Mucosa of stomach (tissue), 1 donor: ENCODE results near the gene DCN.

Experiments
- H3K27me3 ChIP-seq: one replicate; pipeline ENCODE4 v1.7.0; 2013; ENCODE audit warnings: mild to moderate bottlenecking, low read length; ENCODE audit not compliant: control insufficient read depth, insufficient read depth
- H3K36me3 ChIP-seq: one replicate; pipeline ENCODE4 v1.7.0; 2013; ENCODE audit warnings: low read length; ENCODE audit not compliant: control insufficient read depth, insufficient read depth
- H3K4me1 ChIP-seq: one replicate; pipeline ENCODE4 v1.7.0; 2013; ENCODE audit warnings: mild to moderate bottlenecking, low read length; ENCODE audit not compliant: control insufficient read depth, insufficient read depth
- H3K4me3 ChIP-seq: one replicate; pipeline ENCODE4 v1.7.0; 2013; ENCODE audit warnings: low read length
- H3K9ac ChIP-seq: one replicate; pipeline ENCODE4 v1.7.0; 2013; ENCODE audit warnings: mild to moderate bottlenecking, low read length, moderate library complexity
- H3K9me3 ChIP-seq: one replicate; pipeline ENCODE4 v1.7.0; 2013; ENCODE audit warnings: mild to moderate bottlenecking, low read length, moderate library complexity; ENCODE audit not compliant: control insufficient read depth
- donor health status: Pancreatic carcinoma.

DCN gene

GRCh38 chr12:91183551-91183950 lies 934 bp upstream of the DCN start:
- H3K27me3 ChIP-seq, result no peaks in the 10 kb centered on the region
- H3K9ac ChIP-seq, result no peak overlapping the region
- no peaks in the 10 kb centered on the region for H3K36me3 ChIP-seq
- no peaks in the 10 kb centered on the region for H3K4me1 ChIP-seq
- H3K4me3 ChIP-seq, result no peak overlapping the region
- no peaks in the 10 kb centered on the region for H3K9me3 ChIP-seq

- peak overlapping the region; percentile 14 for H3K9ac ChIP-seq
- no peaks in the 10 kb centered on the region for H3K27me3 ChIP-seq
- H3K9me3 ChIP-seq, result no peaks in the 10 kb centered on the region
- H3K36me3 ChIP-seq, result no peaks in the 10 kb centered on the region
- H3K4me1 ChIP-seq, result no peaks in the 10 kb centered on the region
- no peak overlapping the region for H3K4me3 ChIP-seq
These were observed 1.8 kb downstream of the DCN start for GRCh38 chr12:91180582-91181395.

- Histone ChIP-seq H3K4me1 (no peaks in the 10 kb centered on the region), H3K9me3 (no peaks in the 10 kb centered on the region), H3K36me3 (no peaks in the 10 kb centered on the region), H3K9ac (peak overlapping the region; percentile 14), H3K4me3 (no peak overlapping the region), H3K27me3 (no peaks in the 10 kb centered on the region)
These were observed 2.6 kb downstream of the DCN start for GRCh38 chr12:91179966-91180561.

GRCh38 chr12:91179315-91179714 lies 3.3 kb downstream of the DCN start:
- no peak overlapping the region for H3K4me3 ChIP-seq
- H3K36me3 ChIP-seq, result no peaks in the 10 kb centered on the region
- peak overlapping the region; percentile 16 for H3K9ac ChIP-seq
- no peaks in the 10 kb centered on the region for H3K9me3 ChIP-seq
- H3K4me1 ChIP-seq, result no peaks in the 10 kb centered on the region
- no peaks in the 10 kb centered on the region for H3K27me3 ChIP-seq

- Histone ChIP-seq H3K4me3 (no peak overlapping the region), H3K9me3 (no peaks in the 10 kb centered on the region), H3K36me3 (no peaks in the 10 kb centered on the region), H3K4me1 (no peaks in the 10 kb centered on the region), H3K9ac (peak overlapping the region; percentile 16), H3K27me3 (no peaks in the 10 kb centered on the region)
These were observed 3.8 kb downstream of the DCN start for GRCh38 chr12:91178781-91179180.

- peak overlapping the region; percentile 1 for H3K9ac ChIP-seq
- H3K36me3 ChIP-seq, result no peaks in the 10 kb centered on the region
- no peaks in the 10 kb centered on the region for H3K27me3 ChIP-seq
- H3K4me3 ChIP-seq, result no peak overlapping the region
- no peaks in the 10 kb centered on the region for H3K9me3 ChIP-seq
- no peaks in the 10 kb centered on the region for H3K4me1 ChIP-seq
These were observed 4.5 kb downstream of the DCN start for GRCh38 chr12:91178139-91178561.

- no peak overlapping the region for H3K4me3 ChIP-seq
- no peaks in the 10 kb centered on the region for H3K27me3 ChIP-seq
These were observed 5.2 kb downstream of the DCN start for GRCh38 chr12:91177381-91177780.

GRCh38 chr12:91176915-91177314 lies 5.7 kb downstream of the DCN start:
- Histone ChIP-seq H3K4me1 (no peaks in the 10 kb centered on the region), H3K36me3 (no peaks in the 10 kb centered on the region), H3K9ac (no peak overlapping the region), H3K4me3 (no peak overlapping the region), H3K27me3 (no peaks in the 10 kb centered on the region), H3K9me3 (no peaks in the 10 kb centered on the region)

More at GRCh38 chr12:91177381-91177780, 5.2 kb downstream of the DCN start:
- Histone ChIP-seq H3K9me3 (no peaks in the 10 kb centered on the region), H3K9ac (no peak overlapping the region), H3K36me3 (no peaks in the 10 kb centered on the region), H3K4me1 (no peaks in the 10 kb centered on the region)

- no peak overlapping the region for H3K9ac ChIP-seq
- H3K4me1 ChIP-seq, result no peaks in the 10 kb centered on the region
- H3K27me3 ChIP-seq, result no peaks in the 10 kb centered on the region
- no peak overlapping the region for H3K4me3 ChIP-seq
- no peaks in the 10 kb centered on the region for H3K36me3 ChIP-seq
- H3K9me3 ChIP-seq, result no peaks in the 10 kb centered on the region
These were observed 6.3 kb downstream of the DCN start for GRCh38 chr12:91176358-91176757.

GRCh38 chr12:91173124-91173523 lies 9.5 kb downstream of the DCN start:
- Histone ChIP-seq H3K36me3 (no peaks in the 10 kb centered on the region), H3K9ac (no peak overlapping the region), H3K27me3 (no peaks in the 10 kb centered on the region), H3K4me1 (no peaks in the 10 kb centered on the region), H3K4me3 (no peak overlapping the region), H3K9me3 (no peaks in the 10 kb centered on the region)

GRCh38 chr12:91172096-91172495 lies 10.5 kb downstream of the DCN start:
- H3K4me1 ChIP-seq, result no peaks in the 10 kb centered on the region
- no peak overlapping the region for H3K4me3 ChIP-seq
- H3K9ac ChIP-seq, result no peak overlapping the region
- no peaks in the 10 kb centered on the region for H3K27me3 ChIP-seq
- H3K9me3 ChIP-seq, result no peaks in the 10 kb centered on the region
- H3K36me3 ChIP-seq, result no peaks in the 10 kb centered on the region

GRCh38 chr12:91171476-91171875 lies 11.1 kb downstream of the DCN start:
- no peaks in the 10 kb centered on the region for H3K9me3 ChIP-seq
- H3K27me3 ChIP-seq, result no peaks in the 10 kb centered on the region
- no peak overlapping the region for H3K9ac ChIP-seq
- H3K4me1 ChIP-seq, result no peaks in the 10 kb centered on the region
- no peak overlapping the region for H3K4me3 ChIP-seq
- no peaks in the 10 kb centered on the region for H3K36me3 ChIP-seq
